ENCODE results near the gene PIGL. TPM values are rescaled to one million over a fixed set of nuclear protein-coding genes. Genes with fewer than 3 reads are reported as not detected.

PIGL gene
- total RNA-seq (2014; rRNA removed; shearing (Covaris generic)) (10.9 and 12.6 TPM in 2 replicates), polyA plus RNA-seq (2016; fragmentation: Nextera tagmentation; extraction: Ambion mirVana) (13.3 and 15.4 TPM in 2 replicates)

GRCh38 chr17:16217002-16217635 is at the start of gene PIGL:
Gene PIGL, plus strand, starts transcription at chr17:16217210. Its CDS starts 17 bp downstream, at chr17:16217227.
- in situ Hi-C loops (cut with MboI) = no loop called here
- Histone ChIP-seq H3K36me3 (ENCODE audit: low read depth) (no peaks in the 10 kb centered on the region), H3K4me1 (ENCODE audit: insufficient read depth) (peaks cover 28% of the 10 kb centered on the region), H3K4me3 (peak within 1 kb of the TSS; percentile 96), H2AFZ (peak within 1 kb of the TSS; percentile 89), H3K9me2 (ENCODE audit: insufficient read depth) (no peaks in the 10 kb centered on the region), H3K9me3 (ENCODE audit: low read depth) (no peaks in the 10 kb centered on the region), H3K4me2 (ENCODE audit: unreplicated experiment) (peak within 1 kb of the TSS; percentile 84), H4K20me1 (ENCODE audit: insufficient read depth) (no peaks in the 10 kb centered on the region), H3K79me2 (ENCODE audit: insufficient read depth) (peaks cover 85% of the 10 kb centered on the region), H3K27ac (peak within 1 kb of the TSS; percentile 95), H3F3A (ENCODE audit: insufficient read depth) (peaks cover 31% of the 10 kb centered on the region), H3K9ac (peak within 1 kb of the TSS; percentile 95), H3K27me3 (replicated peaks; ENCODE audit: insufficient read depth) (no peaks in the 10 kb centered on the region)
- peak; percentile 94 for DNase-seq
- TF ChIP-seq EZH2phosphoT487 (IDR thresholded peaks at IDR 0.05; ENCODE audit: insufficient read depth, low read depth) = no peak
- no peak for TF ChIP-seq EZH2 (IDR thresholded peaks at IDR 0.05; ENCODE audit: insufficient read depth, poor library complexity, severe bottlenecking)
- 1 to 2% methylated on average over 28 to 29 of the region's 29 CpGs for WGBS, 2 experiments (ENCODE audit: low coverage in 1 of 2, low lambda C conversion rate in 2 of 2, missing lambda C conversion rate in 2 of 2)

- Histone ChIP-seq H3F3A (ENCODE audit: insufficient read depth) (no peaks in the 10 kb centered on the region), H3K4me3 (no peak overlapping the region), H3K4me1 (ENCODE audit: insufficient read depth) (no peaks in the 10 kb centered on the region), H2AFZ (no peak overlapping the region), H3K9me2 (ENCODE audit: insufficient read depth) (no peaks in the 10 kb centered on the region), H3K27me3 (replicated peaks; ENCODE audit: insufficient read depth) (no peaks in the 10 kb centered on the region), H4K20me1 (ENCODE audit: insufficient read depth) (no peaks in the 10 kb centered on the region), H3K79me2 (ENCODE audit: insufficient read depth) (peaks cover 97% of the 10 kb centered on the region), H3K9me3 (ENCODE audit: low read depth) (no peaks in the 10 kb centered on the region), H3K36me3 (ENCODE audit: low read depth) (peaks cover 9% of the 10 kb centered on the region), H3K27ac (no peak overlapping the region), H3K4me2 (ENCODE audit: unreplicated experiment) (no peak overlapping the region), H3K9ac (no peak overlapping the region)
- 86% methylated on average over 7 of the region's 7 CpGs for whole genome bisulfite sequencing, 2 experiments (ENCODE audit: low coverage in 1 of 2, low lambda C conversion rate in 2 of 2, missing lambda C conversion rate in 2 of 2)
- in situ Hi-C loops (cut with MboI) = no loop called here
- no peak for DNase-seq
- TF ChIP-seq EZH2phosphoT487 (IDR thresholded peaks at IDR 0.05; ENCODE audit: insufficient read depth, low read depth) (no peak), EZH2 (IDR thresholded peaks at IDR 0.05; ENCODE audit: insufficient read depth, poor library complexity, severe bottlenecking) (no peak)
Observed at GRCh38 chr17:16171613-16172012, 45.4 kb upstream of the PIGL start.

GRCh38 chr17:16178836-16179235 is 38.2 kb upstream of the PIGL start:
- Histone ChIP-seq H3K9ac (no peak overlapping the region), H3K4me1 (ENCODE audit: insufficient read depth) (peaks cover 4% of the 10 kb centered on the region; the same call in 1 of the 2 replicates), H3K27me3 (replicated peaks; ENCODE audit: insufficient read depth) (no peaks in the 10 kb centered on the region), H3K9me2 (ENCODE audit: insufficient read depth) (no peaks in the 10 kb centered on the region), H3K27ac (0 out of 2 replicates have a peak overlapping the region, but pooled peaks have one; percentile 16), H2AFZ (no peak overlapping the region), H3K36me3 (ENCODE audit: low read depth) (0 out of 2 replicates have a peak, but pooled peaks cover under 1% of the 10 kb centered on the region), H3K79me2 (ENCODE audit: insufficient read depth) (peaks cover 99% of the 10 kb centered on the region), H4K20me1 (ENCODE audit: insufficient read depth) (peaks cover 4% of the 10 kb centered on the region; the same call in 1 of the 2 replicates), H3K4me3 (no peak overlapping the region), H3F3A (ENCODE audit: insufficient read depth) (no peaks in the 10 kb centered on the region; the same call in 1 of the 2 replicates), H3K4me2 (ENCODE audit: unreplicated experiment) (no peak overlapping the region), H3K9me3 (ENCODE audit: low read depth) (no peaks in the 10 kb centered on the region)
- DNase-seq = peak; percentile 52
- WGBS, 2 experiments (ENCODE audit: low coverage in 1 of 2, low lambda C conversion rate in 2 of 2, missing lambda C conversion rate in 2 of 2) = 72 to 76% methylated on average over 5 of the region's 5 CpGs
- TF ChIP-seq EZH2 (IDR thresholded peaks at IDR 0.05; ENCODE audit: insufficient read depth, poor library complexity, severe bottlenecking) = no peak
- TF ChIP-seq EZH2phosphoT487 (IDR thresholded peaks at IDR 0.05; ENCODE audit: insufficient read depth, low read depth) = no peak
- in situ Hi-C loops (cut with MboI) = no loop called here

- WGBS, 2 experiments (ENCODE audit: low coverage in 1 of 2, low lambda C conversion rate in 2 of 2, missing lambda C conversion rate in 2 of 2) = 95 to 100% methylated on average over 1 of the region's 1 CpG
- in situ Hi-C loops (cut with MboI) = no loop called here
Observed at GRCh38 chr17:16181581-16181980, 35.4 kb upstream of the PIGL start.

More at GRCh38 chr17:16181581-16181980, 35.4 kb upstream of the PIGL start:
- Histone ChIP-seq H3K9me2 (ENCODE audit: insufficient read depth) (no peaks in the 10 kb centered on the region), H3K9me3 (ENCODE audit: low read depth) (no peaks in the 10 kb centered on the region), H4K20me1 (ENCODE audit: insufficient read depth) (peaks cover 4% of the 10 kb centered on the region; the same call in 1 of the 2 replicates), H3K4me2 (ENCODE audit: unreplicated experiment) (no peak overlapping the region), H3K36me3 (ENCODE audit: low read depth) (peaks cover 24% of the 10 kb centered on the region; the same call in 1 of the 2 replicates), H3K27ac (no peak overlapping the region), H3F3A (ENCODE audit: insufficient read depth) (peaks cover 9% of the 10 kb centered on the region; the same call in 1 of the 2 replicates), H3K4me3 (no peak overlapping the region), H2AFZ (no peak overlapping the region), H3K27me3 (replicated peaks; ENCODE audit: insufficient read depth) (no peaks in the 10 kb centered on the region), H3K79me2 (ENCODE audit: insufficient read depth) (peaks cover 99% of the 10 kb centered on the region), H3K4me1 (ENCODE audit: insufficient read depth) (peaks cover 7% of the 10 kb centered on the region), H3K9ac (no peak overlapping the region)
- TF ChIP-seq EZH2 (IDR thresholded peaks at IDR 0.05; ENCODE audit: insufficient read depth, poor library complexity, severe bottlenecking) (no peak), EZH2phosphoT487 (IDR thresholded peaks at IDR 0.05; ENCODE audit: insufficient read depth, low read depth) (no peak)
- DNase-seq = no peak
